Endothelial cell of umbilical vein (primary cell): ENCODE data around the gene MRPL47. TPM values are rescaled to one million over a fixed set of nuclear protein-coding genes. Genes with fewer than 3 reads are reported as not detected.

Source experiments
- BruUV-seq: library from RNA; stranded (reverse); fragments of 400-500 nt; replicated peaks from 2 replicates; lab custom pipeline; 2021; lab: Mats Ljungman, UMichigan
- CTCF ChIA-PET: fragments of 300-600, 350-600 bp; sonication (Branson Sonifier 250); formaldehyde crosslinking; loops from one replicate; lab custom pipeline; 2021; ENCODE audit warnings: antibody characterized with exemption, inconsistent platforms; lab: Charles Lee
- POLR2A ChIA-PET: fragments of 300-600, 350-600 bp; sonication (Branson Sonifier 250); formaldehyde crosslinking; loops from one replicate; lab custom pipeline; 2021; ENCODE audit warnings: antibody characterized with exemption, inconsistent platforms; lab: Charles Lee
- DNase-seq: peaks from one replicate; pipeline ENCODE4 v3.0.0-alpha.2; 2011; ENCODE audit warnings: low read depth, low spot score
- FAIRE-seq: peaks from 2 replicates; lab custom pipeline; 2011; peaks lifted over from hg19 to GRCh38; lab: Jason Lieb, UNC
- H2AFZ ChIP-seq: 2 replicates; pipeline ENCODE4 v1.6.0; 2012; ENCODE audit warnings: low read depth, low read length, control low read depth, inconsistent platforms
- H3K27ac ChIP-seq: 2 replicates; pipeline ENCODE4 v1.5.1; 2011; ENCODE audit warnings: low read depth, mild to moderate bottlenecking, control low read depth, low read length, moderate library complexity; ENCODE audit not compliant: insufficient read depth
- H3K27me3 ChIP-seq, 2 experiments: 2 replicates each; pipeline versions ENCODE4 v1.6.0 to v1.6.1; 2011; ENCODE audit warnings: low read length in 2 of 2, mixed read lengths in 1 of 2; ENCODE audit not compliant: control insufficient read depth in 2 of 2, insufficient read depth in 2 of 2
- H3K36me3 ChIP-seq, 2 experiments: 2 replicates in 1 of 2; 3 replicates in 1 of 2; pipeline ENCODE4 v1.5.1; 2011; ENCODE audit warnings: low read length in 2 of 2, mild to moderate bottlenecking in 1 of 2, moderate library complexity in 1 of 2; ENCODE audit not compliant: control insufficient read depth in 2 of 2, insufficient read depth in 2 of 2; ENCODE audit errors: extremely low read depth in 1 of 2
- H3K4me1 ChIP-seq: 3 replicates; pipeline ENCODE4 v1.5.1; 2011; ENCODE audit warnings: mild to moderate bottlenecking, low read length; ENCODE audit not compliant: control insufficient read depth, insufficient read depth; ENCODE audit errors: extremely low read depth
- H3K4me2 ChIP-seq: 2 replicates; pipeline ENCODE4 v1.6.1; 2011; ENCODE audit warnings: low read length, control low read depth, mixed read lengths; ENCODE audit not compliant: insufficient read depth
- H3K4me3 ChIP-seq, 3 experiments: fragments of 200-600 bp in 1 of 3; sonication (generic), shearing (Covaris generic) in 1 of 3; replicated peaks in 1 of 3; 2 replicates each; pipeline ENCODE4 v1.5.1; 2011 to 2016; ENCODE audit warnings: control low read depth in 3 of 3, low read length in 3 of 3, mild to moderate bottlenecking in 2 of 3, inconsistent platforms in 1 of 3, low read depth in 1 of 3, moderate library complexity in 1 of 3; ENCODE audit not compliant: insufficient read depth in 1 of 3
- H3K79me2 ChIP-seq: 2 replicates; pipeline ENCODE4 v1.6.0; 2012; ENCODE audit warnings: low read length, inconsistent platforms; ENCODE audit not compliant: control insufficient read depth, insufficient read depth
- H3K9ac ChIP-seq: replicated peaks from 2 replicates; pipeline ENCODE3; 2011; ENCODE audit warnings: low read length, control low read depth; ENCODE audit not compliant: insufficient read depth; ENCODE audit errors: extremely low read depth
- H3K9me1 ChIP-seq: replicated peaks from 3 replicates; pipeline ENCODE4 v1.6.0; 2011; ENCODE audit warnings: mild to moderate bottlenecking, low read length; ENCODE audit not compliant: control insufficient read depth, insufficient read depth; ENCODE audit errors: extremely low read depth
- H3K9me3 ChIP-seq: replicated peaks from 2 replicates; pipeline ENCODE4 v1.5.1; 2012; ENCODE audit warnings: low read length, inconsistent platforms; ENCODE audit not compliant: control insufficient read depth, insufficient read depth
- H4K20me1 ChIP-seq: replicated peaks from 2 replicates; pipeline ENCODE3; 2011; ENCODE audit warnings: mild to moderate bottlenecking, low read length; ENCODE audit not compliant: control insufficient read depth, insufficient read depth; ENCODE audit errors: extremely low read depth
- EZH2 ChIP-seq: IDR thresholded peaks from 2 replicates; pipeline ENCODE4 v1.6.1; 2012; ENCODE audit warnings: borderline replicate concordance, low read depth, mild to moderate bottlenecking, moderate library complexity, low read length, inconsistent platforms; ENCODE audit not compliant: severe bottlenecking
- FOS ChIP-seq: IDR thresholded peaks from 2 replicates; pipeline ENCODE4 v1.6.1; 2011; ENCODE audit warnings: mild to moderate bottlenecking, low read length, moderate library complexity, borderline replicate concordance; ENCODE audit not compliant: insufficient read depth
- GATA2 ChIP-seq: IDR thresholded peaks from 2 replicates; pipeline ENCODE4 v1.7.0; 2011; ENCODE audit warnings: low read depth, mild to moderate bottlenecking, moderate library complexity, mixed read lengths, low read length; ENCODE audit not compliant: insufficient read length, insufficient read depth
- JUN ChIP-seq: IDR thresholded peaks from 2 replicates; pipeline ENCODE4 v1.6.1; 2011; ENCODE audit warnings: borderline replicate concordance, low read depth; ENCODE audit not compliant: insufficient read length, insufficient read depth
- MYC ChIP-seq: IDR thresholded peaks from one replicate; pipeline ENCODE4 v1.6.1; 2011; ENCODE audit warnings: mild to moderate bottlenecking, low read depth, low read length
- POLR2A ChIP-seq: IDR thresholded peaks from 2 replicates; pipeline ENCODE4 v1.6.1; 2012; ENCODE audit warnings: low read depth, mild to moderate bottlenecking, control low read depth, low read length
- POLR2AphosphoS5 ChIP-seq: IDR thresholded peaks from 2 replicates; pipeline ENCODE4 v1.6.1; 2012; ENCODE audit warnings: low read depth, mild to moderate bottlenecking, control low read depth, low read length, moderate library complexity; ENCODE audit not compliant: insufficient read depth
- dilution Hi-C: fragments of 300-500 bp; cut with MboI; formaldehyde crosslinking; loops from one replicate; pipeline ENCODE4 v1.15.0; 2019; ENCODE audit warnings: low sequenced_read_pairs; ENCODE audit not compliant: extremely low pct_ligation_motif_present
- intact Hi-C: fragments of 100-400 bp; cut with micrococcal nuclease; formaldehyde crosslinking; loops from one replicate; pipeline ENCODE4 v1.10.0; 2022
- polyA plus RNA-seq, 4 experiments: library from polyadenylated mRNA; depleted of rRNA in 3 of 4; stranded (reverse) in 3 of 4; unstranded in 1 of 4; fragments of >200 nt; gene quantifications; 2 replicates each; pipeline versions ENCODE4 v1.2.1 to v1.2.3, GENCODE V29; 2011 to 2012; ENCODE audit warnings: missing spikeins in 1 of 4
- total RNA-seq: library from RNA; stranded (reverse); gene quantifications from 2 replicates; pipeline ENCODE4 v1.2.3, GENCODE V29; 2021
- TF ChIP-seq, protein P1 (sequence below), 2 donors: IDR thresholded peaks; 1 replicate in 1 of 2; 2 replicates in 1 of 2; pipeline ENCODE4 v1.5.1; 2011; ENCODE audit warnings: low read length in 2 of 2, mild to moderate bottlenecking in 2 of 2, moderate library complexity in 2 of 2, control low read depth in 1 of 2, inconsistent platforms in 1 of 2, low read depth in 1 of 2; ENCODE audit not compliant: insufficient read depth in 1 of 2; ENCODE audit errors: extremely low read depth in 1 of 2
- TF ChIP-seq, protein P2 (sequence below): IDR thresholded peaks from 2 replicates; pipeline ENCODE4 v1.6.1; 2011; ENCODE audit not compliant: insufficient read depth, insufficient read length

MRPL47 gene
- total and polyA plus RNA-seq, 2 donors (not counting 3 experiments of a cell fraction or from before 2014, with no cell fraction given) = 20.3 to 47.0 TPM

DNA sequence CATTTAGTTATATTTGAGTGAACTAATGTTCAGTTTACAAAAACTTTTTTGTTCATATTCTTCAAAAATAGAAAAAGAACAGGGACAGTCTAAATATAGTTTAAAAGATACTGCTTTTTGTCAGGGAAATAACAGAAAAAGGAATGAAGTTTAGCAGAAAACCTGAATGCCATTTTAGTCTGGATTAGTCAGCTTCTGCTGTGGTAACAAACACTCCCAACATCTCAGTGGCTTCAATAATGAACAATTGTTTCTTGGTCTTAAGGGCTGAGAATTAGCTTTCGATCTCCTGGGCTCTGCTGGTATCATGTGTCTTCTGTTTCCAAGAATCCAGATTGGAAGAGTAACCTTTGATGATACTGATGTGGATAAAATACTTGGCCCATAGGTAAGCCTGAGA, 36.0 kb upstream of the MRPL47 start:
- no peak for FAIRE-seq

More for the DNA sequence above, 36.0 kb upstream of the MRPL47 start:
- H3K27me3 ChIP-seq = no peaks in the 10 kb centered on the region
- intact Hi-C loops = no loop called here
- no peaks in the 10 kb centered on the region for H3K4me1 ChIP-seq
- DNase-seq = no peak
- no peaks in the 10 kb centered on the region for H3K9me1 ChIP-seq
- ChIA-PET CTCF (interaction anchor here (1.9 kb wide), 1 partner anchor 9 kb away, joined by 6 read pairs; no protein-coding TSS in a partner anchor), POLR2A (no interaction called here)
- dilution Hi-C loops = no loop called here
- TF ChIP-seq FOS (no peak), MYC (no peak), POLR2A (no peak), JUN (no peak), EZH2 (no peak), GATA2 (no peak), POLR2AphosphoS5 (no peak)
- TF ChIP-seq, protein P1, sequence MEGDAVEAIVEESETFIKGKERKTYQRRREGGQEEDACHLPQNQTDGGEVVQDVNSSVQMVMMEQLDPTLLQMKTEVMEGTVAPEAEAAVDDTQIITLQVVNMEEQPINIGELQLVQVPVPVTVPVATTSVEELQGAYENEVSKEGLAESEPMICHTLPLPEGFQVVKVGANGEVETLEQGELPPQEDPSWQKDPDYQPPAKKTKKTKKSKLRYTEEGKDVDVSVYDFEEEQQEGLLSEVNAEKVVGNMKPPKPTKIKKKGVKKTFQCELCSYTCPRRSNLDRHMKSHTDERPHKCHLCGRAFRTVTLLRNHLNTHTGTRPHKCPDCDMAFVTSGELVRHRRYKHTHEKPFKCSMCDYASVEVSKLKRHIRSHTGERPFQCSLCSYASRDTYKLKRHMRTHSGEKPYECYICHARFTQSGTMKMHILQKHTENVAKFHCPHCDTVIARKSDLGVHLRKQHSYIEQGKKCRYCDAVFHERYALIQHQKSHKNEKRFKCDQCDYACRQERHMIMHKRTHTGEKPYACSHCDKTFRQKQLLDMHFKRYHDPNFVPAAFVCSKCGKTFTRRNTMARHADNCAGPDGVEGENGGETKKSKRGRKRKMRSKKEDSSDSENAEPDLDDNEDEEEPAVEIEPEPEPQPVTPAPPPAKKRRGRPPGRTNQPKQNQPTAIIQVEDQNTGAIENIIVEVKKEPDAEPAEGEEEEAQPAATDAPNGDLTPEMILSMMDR (IDR thresholded peaks at IDR 0.05; ENCODE audit: extremely low read depth in 1 of 2, insufficient read depth in 1 of 2, low read depth in 1 of 2, low read length in 2 of 2) = no peak
- TF ChIP-seq, protein P2, sequence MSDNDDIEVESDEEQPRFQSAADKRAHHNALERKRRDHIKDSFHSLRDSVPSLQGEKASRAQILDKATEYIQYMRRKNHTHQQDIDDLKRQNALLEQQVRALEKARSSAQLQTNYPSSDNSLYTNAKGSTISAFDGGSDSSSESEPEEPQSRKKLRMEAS = no peak
- no peak overlapping the region for H3K9ac ChIP-seq
- no peak overlapping the region for H2AFZ ChIP-seq
- H3K79me2 ChIP-seq = no peaks in the 10 kb centered on the region
- H4K20me1 ChIP-seq = no peaks in the 10 kb centered on the region
- BruUV-seq = no TSS peak
- H3K4me3 ChIP-seq = no peak overlapping the region
- no peaks in the 10 kb centered on the region for H3K36me3 ChIP-seq
- H3K27ac ChIP-seq = no peak overlapping the region
- no peak overlapping the region for H3K4me2 ChIP-seq
- no peaks in the 10 kb centered on the region for H3K9me3 ChIP-seq
